Measurements from ENCODE around the gene PLCB2.
A peak's percentile ranks its signal among the peaks of the same experiment; 100 is the strongest.

Gene PLCB2

GRCh38 chr15:40327457-40327856, 19.7 kb upstream of the PLCB2 start:
- DNase-seq (ENCODE audit: low read depth, low spot score) = no peak

GRCh38 chr15:40325700-40326099, 18.0 kb upstream of the PLCB2 start:
- DNase-seq (ENCODE audit: low read depth, low spot score) = no peak

- no peak for DNase-seq (ENCODE audit: low read depth, low spot score)
These were observed 17.5 kb upstream of the PLCB2 start for GRCh38 chr15:40325188-40325587.

- no peak for DNase-seq (ENCODE audit: low read depth, low spot score)
These were observed 16.5 kb upstream of the PLCB2 start for GRCh38 chr15:40323953-40324937.

- DNase-seq (ENCODE audit: low read depth, low spot score) = peak; percentile 99
These were observed 15.7 kb upstream of the PLCB2 start, which contains the start of gene INAFM2 for GRCh38 chr15:40323239-40323952. Gene INAFM2, plus strand, starts transcription at chr15:40323692. Its CDS starts 364 bp downstream, at chr15:40324056.

- DNase-seq (ENCODE audit: low read depth, low spot score) = no peak
These were observed 14.9 kb upstream of the PLCB2 start for GRCh38 chr15:40322531-40323238.

- DNase-seq (ENCODE audit: low read depth, low spot score) = no peak
These were observed 13.2 kb upstream of the PLCB2 start for GRCh38 chr15:40320931-40321371.

GRCh38 chr15:40320409-40320808, 12.7 kb upstream of the PLCB2 start:
- no peak for DNase-seq (ENCODE audit: low read depth, low spot score)

- DNase-seq (ENCODE audit: low read depth, low spot score) = no peak
These were observed 9.8 kb upstream of the PLCB2 start for GRCh38 chr15:40317580-40317979.

GRCh38 chr15:40316931-40317330, 9.2 kb upstream of the PLCB2 start:
- no peak for DNase-seq (ENCODE audit: low read depth, low spot score)

GRCh38 chr15:40314723-40315276, 7.1 kb upstream of the PLCB2 start:
- no peak for DNase-seq (ENCODE audit: low read depth, low spot score)

- no peak for DNase-seq (ENCODE audit: low read depth, low spot score)
These were observed 6.0 kb upstream of the PLCB2 start for GRCh38 chr15:40313531-40314398.

GRCh38 chr15:40312370-40313158, 4.8 kb upstream of the PLCB2 start:
- no peak for DNase-seq (ENCODE audit: low read depth, low spot score)

- no peak for DNase-seq (ENCODE audit: low read depth, low spot score)
These were observed 3.3 kb upstream of the PLCB2 start for GRCh38 chr15:40310993-40311392.

GRCh38 chr15:40310001-40310959, 2.5 kb upstream of the PLCB2 start:
- peak; percentile 78 for DNase-seq (ENCODE audit: low read depth, low spot score)

- no peak for DNase-seq (ENCODE audit: low read depth, low spot score)
These were observed 1.7 kb upstream of the PLCB2 start for GRCh38 chr15:40309344-40309862.

GRCh38 chr15:40306908-40307307, 827 bp downstream of the PLCB2 start:
- DNase-seq (ENCODE audit: low read depth, low spot score) = no peak

GRCh38 chr15:40306371-40306770, 1.4 kb downstream of the PLCB2 start:
- no peak for DNase-seq (ENCODE audit: low read depth, low spot score)

Measured in ELF-1 (cell line).